WTC11 (cell line): ENCODE measurements around the gene TMEM86B. TPM values are rescaled to one million over a fixed set of nuclear protein-coding genes. Genes with fewer than 3 reads are reported as not detected.
"Not testable (repeated sequence)": the region's sequence is repeated elsewhere in the genome, so short reads cannot be mapped to it uniquely, and the experiment has no call there.

Source experiments
- ATAC-seq: fragments of 200-7000 bp; cut with Tn5 transposase; 2 replicates; pipeline ENCODE4 v1.10.0; 2021; ENCODE audit warnings: mild to moderate bottlenecking, moderate library complexity
- CTCF ChIA-PET: fragments of 300-600 bp; sonication (Branson Sonifier 250); formaldehyde crosslinking; loops from one replicate; lab custom pipeline; 2021; ENCODE audit warnings: antibody characterized with exemption; lab: Charles Lee
- POLR2A ChIA-PET: fragments of 350-600 bp; sonication (Branson Sonifier 250); formaldehyde crosslinking; loops from one replicate; lab custom pipeline; 2021; ENCODE audit warnings: antibody characterized with exemption; lab: Charles Lee
- DNase-seq: peaks from one replicate; pipeline ENCODE4 v3.0.0; 2021; ENCODE audit warnings: low spot score
- H3K27ac Mint-ChIP-seq: 2 replicates; pipeline ENCODE4 v1.8.0; 2021; ENCODE audit warnings: mixed read lengths
- H3K27me3 Mint-ChIP-seq: 2 replicates; pipeline ENCODE4 v1.8.0; 2021; ENCODE audit warnings: low read depth, mild to moderate bottlenecking, moderate library complexity, mixed read lengths
- H3K36me3 Mint-ChIP-seq: 2 replicates; pipeline ENCODE4 v1.8.0; 2021; ENCODE audit warnings: mixed read lengths
- H3K4me1 Mint-ChIP-seq: 2 replicates; pipeline ENCODE4 v1.8.0; 2022; ENCODE audit warnings: mixed read lengths
- H3K4me3 Mint-ChIP-seq: 2 replicates; pipeline ENCODE4 v1.8.0; 2021; ENCODE audit warnings: mild to moderate bottlenecking, moderate library complexity, mixed read lengths
- H3K9me3 Mint-ChIP-seq: 2 replicates; pipeline ENCODE4 v1.8.0; 2021; ENCODE audit warnings: mixed read lengths
- CREB1 ChIP-seq: sonication (generic); formaldehyde crosslinking; IDR thresholded peaks from 2 replicates; pipeline ENCODE4 v1.8.0; 2023; ENCODE audit warnings: mild to moderate bottlenecking, missing genetic modification reagents
- CREM ChIP-seq: sonication (generic); formaldehyde crosslinking; IDR thresholded peaks from 2 replicates; pipeline ENCODE4 v1.8.1; 2022; ENCODE audit warnings: mild to moderate bottlenecking, missing genetic modification reagents, moderate library complexity
- E2F1 ChIP-seq: sonication (generic); formaldehyde crosslinking; IDR thresholded peaks from 2 replicates; pipeline ENCODE4 v1.8.0; 2022; ENCODE audit warnings: mild to moderate bottlenecking, missing genetic modification reagents
- ERG ChIP-seq: fragments of 250-450 bp; sonication (Bioruptor Pico); IDR thresholded peaks from 2 replicates; pipeline ENCODE4 v1.8.0; 2021; ENCODE audit warnings: mild to moderate bottlenecking
- GABPB1 ChIP-seq: sonication (generic); formaldehyde crosslinking; IDR thresholded peaks from 2 replicates; pipeline ENCODE4 v1.8.1; 2023; ENCODE audit warnings: mild to moderate bottlenecking, missing genetic modification reagents
- GRHL2 ChIP-seq: fragments of 250-450 bp; sonication (Bioruptor Pico); IDR thresholded peaks from 2 replicates; pipeline ENCODE4 v1.8.0; 2022; ENCODE audit warnings: mild to moderate bottlenecking, moderate library complexity; ENCODE audit not compliant: insufficient replicate concordance, severe bottlenecking
- GTF2I ChIP-seq: fragments of 250-450 bp; sonication (Bioruptor Pico); conservative IDR thresholded peaks from 2 replicates; pipeline ENCODE4 v1.4.0; 2021; ENCODE audit warnings: mild to moderate bottlenecking
- IRF1 ChIP-seq: sonication (generic); formaldehyde crosslinking; IDR thresholded peaks from 2 replicates; pipeline ENCODE4 v1.8.0; 2023; ENCODE audit warnings: missing genetic modification reagents
- IRF2 ChIP-seq: sonication (generic); formaldehyde crosslinking; IDR thresholded peaks from 2 replicates; pipeline ENCODE4 v1.8.0; 2022; ENCODE audit warnings: low read depth, missing genetic modification reagents, borderline replicate concordance
- MYBL2 ChIP-seq: sonication (generic); formaldehyde crosslinking; IDR thresholded peaks from 2 replicates; pipeline ENCODE4 v1.8.1; 2023; ENCODE audit warnings: mild to moderate bottlenecking, moderate library complexity, missing genetic modification reagents
- NR2C2 ChIP-seq: sonication (generic); formaldehyde crosslinking; IDR thresholded peaks from 2 replicates; pipeline ENCODE4 v1.8.0; 2022; ENCODE audit warnings: mild to moderate bottlenecking, missing genetic modification reagents
- OVOL2 ChIP-seq: fragments of 250-450 bp; sonication (Bioruptor Pico); IDR thresholded peaks from 2 replicates; pipeline ENCODE4 v1.9.0; 2021; ENCODE audit warnings: mild to moderate bottlenecking, borderline replicate concordance
- PRRX2 ChIP-seq: fragments of 250-450 bp; sonication (Bioruptor Pico); IDR thresholded peaks from 2 replicates; pipeline ENCODE4 v1.8.0; 2021; ENCODE audit warnings: mild to moderate bottlenecking
- RELA ChIP-seq: sonication (generic); formaldehyde crosslinking; IDR thresholded peaks from 2 replicates; pipeline ENCODE4 v1.8.1; 2022; ENCODE audit warnings: missing genetic modification reagents, mild to moderate bottlenecking, borderline replicate concordance
- ZNF425 ChIP-seq: fragments of 250-450 bp; sonication (Bioruptor Pico); conservative IDR thresholded peaks from 2 replicates; pipeline ENCODE4 v1.9.0; 2021; ENCODE audit warnings: mild to moderate bottlenecking
- total RNA-seq: library from RNA; stranded (reverse); gene quantifications from 3 replicates; pipeline ENCODE4 v1.2.3, GENCODE V29; 2021

Gene TMEM86B
- total RNA-seq, 1 experiment from 2014 or later = 4.2 TPM

GRCh38 chr19:55208880-55209692 lies 19.5 kb downstream of the TMEM86B start, which contains the start of gene PTPRH (continued):
- no peak for TF ChIP-seq IRF2 (CRISPR knock-in tag)

- H3K4me1 Mint-ChIP-seq = peaks cover 8% of the 10 kb centered on the region
- peak; percentile 47 for TF ChIP-seq GABPB1 (CRISPR knock-in tag)
- no peak for TF ChIP-seq E2F1 (CRISPR knock-in tag)
- TF ChIP-seq, all 79 proteins: peak for 1
- Mint-ChIP-seq H3K27me3 (peaks cover 47% of the 10 kb centered on the region), H3K9me3 (peaks cover 5% of the 10 kb centered on the region), H3K4me3 (peak overlapping the region; percentile 54), H3K27ac (peak overlapping the region; percentile 63; the same call in 1 of the 2 replicates), H3K36me3 (no peaks in the 10 kb centered on the region)
- DNase-seq (peak; percentile 72), ATAC-seq (peak; percentile 99)
- CTCF ChIA-PET = interaction anchor here (1.0 to 1.3 kb wide), 4 partner anchors 14 to 60 kb away, joined by 3 to 4 read pairs (median 3); partner anchors contain the start of gene DNAAF3
- POLR2A ChIA-PET = interaction anchor here (0.7 kb wide), 1 partner anchor 532 kb away, joined by 5 read pairs; no protein-coding TSS in a partner anchor
These were observed 21.7 kb downstream of the TMEM86B start for GRCh38 chr19:55206664-55207500.

GRCh38 chr19:55202199-55202598 lies 26.4 kb downstream of the TMEM86B start:
- H3K36me3 Mint-ChIP-seq, CTCF ChIA-PET, DNase-seq, H3K4me1 Mint-ChIP-seq, ATAC-seq, H3K9me3 Mint-ChIP-seq, H3K4me3 Mint-ChIP-seq, POLR2A ChIA-PET, H3K27ac Mint-ChIP-seq: not testable (repeated sequence)
- peaks cover 56% of the 10 kb centered on the region for H3K27me3 Mint-ChIP-seq

GRCh38 chr19:55199620-55200204 lies 28.9 kb downstream of the TMEM86B start:
- no peaks in the 10 kb centered on the region for H3K9me3 Mint-ChIP-seq
- POLR2A ChIA-PET = interaction anchor here (0.6 kb wide), 1 partner anchor 187 kb away, joined by 10 read pairs; no protein-coding TSS in a partner anchor
- CTCF ChIA-PET = interaction anchor here (0.7 to 1.6 kb wide), 6 partner anchors 9 to 304 kb away, joined by 3 to 5 read pairs (median 3); no protein-coding TSS in a partner anchor
- no peak overlapping the region for H3K4me3 Mint-ChIP-seq
- H3K4me1 Mint-ChIP-seq = no peaks in the 10 kb centered on the region
- no peak overlapping the region for H3K27ac Mint-ChIP-seq
- ATAC-seq = no peak
- DNase-seq = no peak
- TF ChIP-seq CREB1 (CRISPR knock-in tag) (no peak), ZNF425 (CRISPR knock-in tag) (no peak), GRHL2 (CRISPR knock-in tag) (no peak), GTF2I (CRISPR knock-in tag) (no peak), PRRX2 (no peak), OVOL2 (CRISPR knock-in tag) (no peak), IRF1 (CRISPR knock-in tag) (no peak), MYBL2 (CRISPR knock-in tag) (no peak), ERG (CRISPR knock-in tag) (no peak), NR2C2 (no peak), CREM (CRISPR knock-in tag) (no peak), RELA (CRISPR knock-in tag) (no peak)
- H3K27me3 Mint-ChIP-seq = peaks cover 36% of the 10 kb centered on the region
- H3K36me3 Mint-ChIP-seq = no peaks in the 10 kb centered on the region
